Raji (cell line): ENCODE data around the gene PTK6.

Source experiments
- POLR2A ChIP-seq: IDR thresholded peaks from 2 replicates; pipeline ENCODE4 v1.6.1; 2011; ENCODE audit warnings: low read depth, low read length, control low read depth; ENCODE audit not compliant: insufficient read depth

PTK6 gene

GRCh38 chr20:63500902-63501817, 36.0 kb downstream of the PTK6 start:
- no peak for TF ChIP-seq POLR2A

GRCh38 chr20:63500151-63500901, 36.9 kb downstream of the PTK6 start:
- no peak for TF ChIP-seq POLR2A

- no peak for TF ChIP-seq POLR2A
Measured at GRCh38 chr20:63499338-63499969, 37.7 kb downstream of the PTK6 start.

GRCh38 chr20:63498960-63499337, 38.2 kb downstream of the PTK6 start, which contains the start of gene EEF1A2:
Gene EEF1A2, minus strand, starts transcription at chr20:63499083. Its CDS starts 1,320 bp downstream, at chr20:63497763.
- no peak for TF ChIP-seq POLR2A

- TF ChIP-seq POLR2A: no peak
Measured at GRCh38 chr20:63497946-63498935, 38.9 kb downstream of the PTK6 start.

- TF ChIP-seq POLR2A: no peak
Measured at GRCh38 chr20:63497138-63497945, 39.8 kb downstream of the PTK6 start.

GRCh38 chr20:63496596-63497120, 40.5 kb downstream of the PTK6 start:
- no peak for TF ChIP-seq POLR2A

GRCh38 chr20:63495741-63496595, 41.2 kb downstream of the PTK6 start:
- TF ChIP-seq POLR2A: no peak

- TF ChIP-seq POLR2A: no peak
Measured at GRCh38 chr20:63495167-63495720, 41.9 kb downstream of the PTK6 start.

GRCh38 chr20:63494420-63495166, 42.6 kb downstream of the PTK6 start:
- no peak for TF ChIP-seq POLR2A

- no peak for TF ChIP-seq POLR2A
Measured at GRCh38 chr20:63494084-63494419, 43.1 kb downstream of the PTK6 start.
